GM23248 (cell line): ENCODE data around the gene DTNA.
"Not testable (repeated sequence)": the region's sequence is repeated elsewhere in the genome, so short reads cannot be mapped to it uniquely, and the experiment has no call there.

ENCODE experiments used
- EZH2 ChIP-seq: fragments of 200-600 bp; sonication (generic); IDR thresholded peaks from 2 replicates; pipeline ENCODE4 v1.6.1; 2018; ENCODE audit warnings: antibody characterized with exemption, mild to moderate bottlenecking; ENCODE audit not compliant: insufficient read depth, poor library complexity, severe bottlenecking
- EZH2phosphoT487 ChIP-seq: fragments of 200-600 bp; sonication (generic); IDR thresholded peaks from 2 replicates; pipeline ENCODE4 v1.6.1; 2018; ENCODE audit warnings: antibody characterized with exemption, moderate library complexity, mild to moderate bottlenecking, low read depth; ENCODE audit not compliant: insufficient read depth

- not testable (repeated sequence) for TF ChIP-seq EZH2, EZH2phosphoT487
Measured at GRCh38 chr18:34689750-34690149, 20.3 kb upstream of the DTNA start.
